ENCODE measurements around the gene RNLS.

GRCh38 chr10:88437411-88437810 is 145.7 kb downstream of the RNLS start:
- TF ChIP-seq ZFP36 (IDR thresholded peaks at IDR 0.05; ENCODE audit: borderline replicate concordance, partially characterized antibody) (no peak), ZSCAN20 (CRISPR knock-in tag; IDR thresholded peaks at IDR 0.05) (no peak), HDAC2 (IDR thresholded peaks at IDR 0.05) (no peak), CTCF (IDR thresholded peaks at IDR 0.05) (no peak), POLR2A (IDR thresholded peaks at IDR 0.05; ENCODE audit: low read length) (no peak), ELK1 (IDR thresholded peaks at IDR 0.05; ENCODE audit: low read depth, low read length) (no peak)
- TF ChIP-seq, protein P1, sequence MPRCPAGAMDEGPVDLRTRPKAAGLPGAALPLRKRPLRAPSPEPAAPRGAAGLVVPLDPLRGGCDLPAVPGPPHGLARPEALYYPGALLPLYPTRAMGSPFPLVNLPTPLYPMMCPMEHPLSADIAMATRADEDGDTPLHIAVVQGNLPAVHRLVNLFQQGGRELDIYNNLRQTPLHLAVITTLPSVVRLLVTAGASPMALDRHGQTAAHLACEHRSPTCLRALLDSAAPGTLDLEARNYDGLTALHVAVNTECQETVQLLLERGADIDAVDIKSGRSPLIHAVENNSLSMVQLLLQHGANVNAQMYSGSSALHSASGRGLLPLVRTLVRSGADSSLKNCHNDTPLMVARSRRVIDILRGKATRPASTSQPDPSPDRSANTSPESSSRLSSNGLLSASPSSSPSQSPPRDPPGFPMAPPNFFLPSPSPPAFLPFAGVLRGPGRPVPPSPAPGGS (IDR thresholded peaks at IDR 0.05), result no peak
